ENCODE results near the gene GDF15. TPM values are rescaled to one million over a fixed set of nuclear protein-coding genes. Genes with fewer than 3 reads are reported as not detected.

GDF15 gene
- total RNA-seq, 2 donors from 2014 or later = 1.1 to 2.7 TPM

- Histone ChIP-seq H3K36me3 (no peaks in the 10 kb centered on the region), H3K4me3 (peak overlapping the region; percentile 83 to 86), H3K4me1 (peaks cover 0 to 12% of the 10 kb centered on the region in 2 donors), H3K27ac (peak overlapping the region; percentile 79 to 85), H3K27me3 (no peaks in the 10 kb centered on the region), H3K9me3 (no peaks in the 10 kb centered on the region)
- DNase-seq (ENCODE audit: low spot score) = peak; percentile 66
- no peak for TF ChIP-seq CTCF (IDR thresholded peaks at IDR 0.05)
Observed at GRCh38 chr19:18340990-18341868, 44.7 kb upstream of the GDF15 start.

GRCh38 chr19:18342090-18342632 lies 43.8 kb upstream of the GDF15 start:
- H3K9me3 ChIP-seq = no peaks in the 10 kb centered on the region
- H3K4me1 ChIP-seq = peaks cover 0 to 12% of the 10 kb centered on the region in 2 donors
- no peak for DNase-seq (ENCODE audit: low spot score)
- no peak for TF ChIP-seq CTCF (IDR thresholded peaks at IDR 0.05)
- no peaks in the 10 kb centered on the region for H3K36me3 ChIP-seq
- no peak overlapping the region for H3K27ac ChIP-seq
- H3K4me3 ChIP-seq = no peak overlapping the region
- H3K27me3 ChIP-seq = no peaks in the 10 kb centered on the region

- no peaks in the 10 kb centered on the region for H3K36me3 ChIP-seq
- H3K27ac ChIP-seq = no peak overlapping the region
- no peak for TF ChIP-seq CTCF (IDR thresholded peaks at IDR 0.05)
- peaks cover 0 to 12% of the 10 kb centered on the region in 2 donors for H3K4me1 ChIP-seq
- no peaks in the 10 kb centered on the region for H3K9me3 ChIP-seq
- DNase-seq (ENCODE audit: low spot score) = no peak
- H3K27me3 ChIP-seq = no peaks in the 10 kb centered on the region
- no peak overlapping the region for H3K4me3 ChIP-seq
Observed at GRCh38 chr19:18344582-18344950, 41.4 kb upstream of the GDF15 start.

GRCh38 chr19:18345296-18345695 lies 40.7 kb upstream of the GDF15 start:
- Histone ChIP-seq H3K27ac (no peak overlapping the region), H3K36me3 (no peaks in the 10 kb centered on the region)
- TF ChIP-seq CTCF (IDR thresholded peaks at IDR 0.05) = no peak

GRCh38 chr19:18346091-18346490 lies 39.9 kb upstream of the GDF15 start:
- peaks cover 0 to 6% of the 10 kb centered on the region in 2 donors for H3K4me1 ChIP-seq
- TF ChIP-seq CTCF (IDR thresholded peaks at IDR 0.05) = no peak
- no peaks in the 10 kb centered on the region for H3K27me3 ChIP-seq
- H3K36me3 ChIP-seq = no peaks in the 10 kb centered on the region
- H3K4me3 ChIP-seq = no peak overlapping the region
- no peak for DNase-seq (ENCODE audit: low spot score)
- no peaks in the 10 kb centered on the region for H3K9me3 ChIP-seq
- H3K27ac ChIP-seq = no peak overlapping the region

More at GRCh38 chr19:18345296-18345695, 40.7 kb upstream of the GDF15 start:
- no peaks in the 10 kb centered on the region for H3K9me3 ChIP-seq
- no peak overlapping the region for H3K4me3 ChIP-seq
- no peak for DNase-seq (ENCODE audit: low spot score)
- H3K4me1 ChIP-seq = peaks cover 0 to 7% of the 10 kb centered on the region in 2 donors
- H3K27me3 ChIP-seq = no peaks in the 10 kb centered on the region
